ENCODE measurements around the gene COL16A1.

COL16A1 gene

GRCh38 chr1:31705080-31705866 is 1.5 kb upstream of the COL16A1 start:
- DNase-seq, result no peak

- DNase-seq, result no peak
Observed at GRCh38 chr1:31704271-31705079, 658 bp upstream of the COL16A1 start.

DNA sequence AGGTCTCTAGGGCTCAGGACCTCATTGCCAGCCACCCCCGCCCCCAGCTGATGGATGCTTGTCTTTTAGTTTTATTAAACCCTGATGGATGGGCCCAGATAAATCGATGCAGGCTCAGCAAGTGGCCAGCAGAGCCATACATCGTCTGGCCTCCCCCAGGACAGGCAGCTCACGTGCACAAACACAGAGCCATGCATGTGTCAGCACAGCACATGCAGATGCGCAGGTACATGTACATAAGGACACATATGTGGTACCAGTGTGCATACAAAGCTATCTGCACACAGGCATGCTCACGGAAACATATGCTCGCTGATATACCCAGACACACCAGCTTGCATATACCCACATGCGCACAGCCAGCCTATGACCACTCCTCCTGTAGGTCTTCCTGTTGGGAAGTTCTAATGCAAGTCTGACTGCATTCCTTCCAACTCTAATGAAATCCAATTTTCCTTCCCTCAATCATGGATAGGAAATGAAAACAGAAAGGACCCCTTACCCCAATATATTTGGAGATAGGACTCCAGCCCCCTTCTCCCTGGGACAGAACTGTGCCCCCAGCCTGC is 897 bp downstream of the COL16A1 start:
- no peak for DNase-seq

GRCh38 chr1:31701091-31701736 is 2.6 kb downstream of the COL16A1 start:
- DNase-seq, result no peak

- DNase-seq, result no peak
Observed at GRCh38 chr1:31700468-31701090, 3.2 kb downstream of the COL16A1 start.

GRCh38 chr1:31699341-31699891 is 4.4 kb downstream of the COL16A1 start:
- no peak for DNase-seq

GRCh38 chr1:31697369-31697984 is 6.3 kb downstream of the COL16A1 start:
- no peak for DNase-seq

DNA sequence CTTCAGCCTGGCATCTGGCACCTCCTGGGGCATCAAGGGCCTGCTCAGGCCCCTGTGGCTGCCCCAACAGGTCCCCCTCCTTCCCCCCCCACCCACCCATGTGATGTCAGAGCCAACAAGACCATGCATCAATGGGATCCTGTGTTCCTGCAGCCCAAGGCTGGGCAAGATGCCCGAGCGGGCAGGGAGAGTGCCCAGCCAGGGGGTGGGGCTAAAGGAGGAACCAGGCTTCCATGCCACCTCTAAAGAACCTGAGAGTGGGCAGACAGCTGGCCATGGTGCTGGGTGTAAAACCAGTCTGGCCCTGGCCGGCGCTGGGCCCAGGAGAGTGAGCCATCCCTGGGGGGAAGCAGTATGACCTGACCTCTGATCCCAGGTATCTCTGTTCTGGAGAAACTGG is 7.6 kb downstream of the COL16A1 start:
- DNase-seq, result no peak

- DNase-seq, result no peak
Observed at GRCh38 chr1:31695327-31695726, 8.5 kb downstream of the COL16A1 start.

DNA sequence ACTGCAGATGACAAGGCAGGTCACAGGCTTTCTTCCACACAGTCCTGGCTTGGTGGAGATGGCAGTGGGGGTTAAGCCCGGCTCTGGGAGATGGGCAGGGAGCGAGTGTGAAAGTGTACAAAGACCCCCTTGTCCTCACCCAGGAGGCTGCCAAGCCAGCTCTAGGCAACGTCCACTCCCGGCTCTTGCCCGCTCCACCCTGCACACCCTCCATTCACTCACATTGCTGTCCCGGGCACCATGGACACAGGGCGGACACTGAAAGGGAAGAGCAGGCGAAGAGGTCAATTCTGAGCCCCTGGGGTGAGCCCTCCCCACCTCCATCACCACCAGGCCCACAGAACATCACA is 8.9 kb downstream of the COL16A1 start:
- no peak for DNase-seq

GRCh38 chr1:31694069-31694963 is 9.5 kb downstream of the COL16A1 start:
- DNase-seq, result no peak

- DNase-seq, result no peak
Observed at GRCh38 chr1:31693231-31693630, 10.6 kb downstream of the COL16A1 start.

- no peak for DNase-seq
Observed at GRCh38 chr1:31691951-31692350, 11.9 kb downstream of the COL16A1 start.

GRCh38 chr1:31691446-31691845 is 12.4 kb downstream of the COL16A1 start:
- DNase-seq, result no peak

- DNase-seq, result no peak
Observed at GRCh38 chr1:31690921-31691320, 12.9 kb downstream of the COL16A1 start.

GRCh38 chr1:31689854-31690253 is 14.0 kb downstream of the COL16A1 start:
- no peak for DNase-seq

- no peak for DNase-seq
Observed at GRCh38 chr1:31689379-31689778, 14.4 kb downstream of the COL16A1 start.

GRCh38 chr1:31688233-31688918 is 15.4 kb downstream of the COL16A1 start:
- no peak for DNase-seq

DNA sequence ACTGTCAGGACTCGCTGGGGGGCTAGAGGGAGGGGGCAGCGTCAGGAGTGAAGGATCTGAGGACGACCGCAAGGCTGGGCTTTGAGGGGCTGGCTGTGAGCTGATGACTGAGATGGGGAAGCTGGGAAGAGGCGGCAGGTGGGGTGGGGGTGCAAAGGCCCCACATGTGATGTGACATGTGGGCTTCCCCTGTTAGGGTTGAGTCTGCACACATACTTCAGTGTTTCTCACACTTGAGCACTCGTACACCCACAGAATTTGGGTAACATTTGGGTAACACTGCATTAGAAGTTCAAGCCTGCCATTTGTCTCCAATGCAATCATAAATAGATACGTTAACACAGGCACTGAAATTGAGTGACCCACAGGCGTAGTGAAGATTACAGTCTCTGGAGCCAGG is 16.2 kb downstream of the COL16A1 start:
- no peak for DNase-seq

DNA sequence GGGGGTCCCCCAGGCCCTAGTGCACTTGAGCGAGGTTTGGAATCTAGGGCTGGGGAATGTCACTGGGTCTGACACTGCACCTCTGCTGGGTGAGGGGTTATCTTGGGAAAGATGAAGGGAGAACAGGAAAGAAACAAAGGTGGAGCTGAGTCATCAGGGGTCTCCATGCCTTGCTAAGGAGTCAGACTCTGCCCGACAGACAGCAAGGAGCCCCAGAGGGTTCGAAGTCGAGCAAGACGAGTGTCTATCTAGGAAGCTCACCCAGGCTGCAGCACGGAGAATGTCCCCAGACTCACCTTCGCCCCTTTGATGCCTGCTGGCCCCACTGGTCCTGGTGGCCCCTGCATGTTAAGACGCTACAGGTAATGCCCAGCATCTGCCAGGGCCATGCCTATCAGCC is 18.0 kb downstream of the COL16A1 start:
- no peak for DNase-seq

- DNase-seq, result no peak
Observed at GRCh38 chr1:31683997-31684396, 19.8 kb downstream of the COL16A1 start.

All from NCI-H526 treated with DMSO at 0.1 percent for 48 hours (cell line).